ENCODE results near the gene PRKCH.
"Not testable (repeated sequence)": the region's sequence is repeated elsewhere in the genome, so short reads cannot be mapped to it uniquely, and the experiment has no call there.

Gene PRKCH

DNA sequence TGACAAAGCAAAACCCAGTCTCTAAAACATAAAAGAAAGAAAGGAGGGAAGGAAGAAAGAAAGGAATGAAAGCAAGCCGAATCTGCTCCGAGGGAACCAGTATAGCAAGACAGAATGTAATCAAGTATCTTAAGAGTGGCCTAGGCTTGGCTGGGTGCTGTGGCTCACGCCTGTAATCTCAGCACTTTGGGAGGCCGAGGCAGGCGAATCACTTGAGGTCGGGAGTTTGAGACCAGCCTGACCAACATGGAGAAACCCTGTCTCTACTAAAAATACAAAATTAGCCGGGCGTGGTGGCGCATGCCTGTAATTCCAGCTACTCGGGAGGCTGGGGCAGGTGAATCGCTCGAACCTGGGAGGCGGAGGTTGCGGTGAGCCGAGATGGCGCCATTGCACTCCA lies 1.2 kb upstream of the PRKCH start:
- ATAC-seq (replicated peaks); H3K4me3 Mint-ChIP-seq; H3K9me3 Mint-ChIP-seq; DNase-seq; H3K27me3 Mint-ChIP-seq; H3K27ac Mint-ChIP-seq: not testable (repeated sequence)
- H3K36me3 Mint-ChIP-seq (ENCODE audit: insufficient read depth): peaks cover 33% of the 10 kb centered on the region
- H3K4me1 Mint-ChIP-seq (ENCODE audit: low read depth in 2 of 2): peaks cover 8 to 10% of the 10 kb centered on the region in 2 donors

DNA sequence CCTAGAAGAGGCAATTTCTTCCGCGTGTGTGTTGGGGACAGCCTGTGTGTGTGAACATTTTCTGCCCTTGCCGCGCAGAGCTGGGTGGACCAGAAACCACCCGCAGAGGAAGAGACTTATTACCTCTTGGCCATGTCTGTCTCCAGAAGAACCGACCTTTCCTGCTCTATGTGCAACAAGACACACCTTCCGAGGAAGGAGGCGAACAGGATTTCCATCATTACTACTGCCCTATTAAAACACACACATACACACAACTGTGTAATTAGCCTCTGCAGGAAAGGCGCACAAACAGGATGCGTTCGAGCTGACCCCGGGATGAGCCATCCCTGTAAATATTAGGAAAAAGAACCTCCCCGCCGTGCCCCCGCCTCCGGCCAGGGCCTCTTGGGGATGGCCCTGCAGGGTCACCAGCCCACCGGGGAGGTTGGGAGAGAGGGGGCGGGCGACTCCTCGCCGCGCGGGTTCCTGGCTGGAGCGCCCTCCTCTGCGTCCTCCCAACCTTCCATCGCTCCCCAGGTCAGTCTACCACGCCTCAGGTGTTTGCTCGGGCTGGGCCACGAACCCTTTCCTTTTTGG lies 484 bp upstream of the PRKCH start:
- H3K4me3 Mint-ChIP-seq: no peak overlapping the region
- peaks cover 14 to 15% of the 10 kb centered on the region in 2 donors for H3K4me1 Mint-ChIP-seq (ENCODE audit: low read depth in 2 of 2)
- H3K27ac Mint-ChIP-seq: peak overlapping the region; percentile 93 to 95
- H3K36me3 Mint-ChIP-seq (ENCODE audit: insufficient read depth): peaks cover 39% of the 10 kb centered on the region
- no peak for ATAC-seq (replicated peaks)
- H3K27me3 Mint-ChIP-seq: no peaks in the 10 kb centered on the region
- no peak for DNase-seq
- no peaks in the 10 kb centered on the region for H3K9me3 Mint-ChIP-seq

DNA sequence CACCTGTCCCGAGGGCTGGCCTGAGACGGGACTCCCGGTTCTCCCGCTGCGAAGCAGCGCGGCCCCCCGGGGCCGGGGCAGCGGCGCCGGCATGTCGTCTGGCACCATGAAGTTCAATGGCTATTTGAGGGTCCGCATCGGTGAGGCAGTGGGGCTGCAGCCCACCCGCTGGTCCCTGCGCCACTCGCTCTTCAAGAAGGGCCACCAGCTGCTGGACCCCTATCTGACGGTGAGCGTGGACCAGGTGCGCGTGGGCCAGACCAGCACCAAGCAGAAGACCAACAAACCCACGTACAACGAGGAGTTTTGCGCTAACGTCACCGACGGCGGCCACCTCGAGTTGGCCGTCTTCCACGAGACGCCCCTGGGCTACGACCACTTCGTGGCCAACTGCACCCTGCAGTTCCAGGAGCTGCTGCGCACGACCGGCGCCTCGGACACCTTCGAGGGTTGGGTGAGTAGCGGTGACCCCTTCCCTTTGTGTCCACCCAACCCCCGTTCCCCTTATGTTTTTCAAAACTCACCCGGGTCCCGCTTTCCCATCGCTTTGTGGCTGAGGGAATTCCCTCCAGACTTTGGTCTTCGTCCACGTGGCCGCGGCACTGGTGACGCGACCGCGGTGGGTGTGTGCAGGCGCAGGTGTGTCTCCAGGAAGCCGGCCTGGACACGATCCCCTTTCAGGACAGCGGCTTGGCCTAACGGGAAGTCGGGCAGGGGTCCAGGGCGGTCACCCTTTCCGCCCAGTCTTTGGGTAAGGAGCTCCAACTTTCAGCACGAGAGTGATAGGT lies 826 bp downstream of the PRKCH start:
- H3K36me3 Mint-ChIP-seq (ENCODE audit: insufficient read depth): peaks cover 39% of the 10 kb centered on the region
- no peaks in the 10 kb centered on the region for H3K9me3 Mint-ChIP-seq
- DNase-seq (no peak), ATAC-seq (replicated peaks) (peak; percentile 16)
- H3K4me1 Mint-ChIP-seq (ENCODE audit: low read depth in 2 of 2): peaks cover 23 to 24% of the 10 kb centered on the region in 2 donors
- peak overlapping the region; percentile 93 to 95 for H3K27ac Mint-ChIP-seq
- no peak overlapping the region for H3K4me3 Mint-ChIP-seq
- H3K27me3 Mint-ChIP-seq: no peaks in the 10 kb centered on the region

DNA sequence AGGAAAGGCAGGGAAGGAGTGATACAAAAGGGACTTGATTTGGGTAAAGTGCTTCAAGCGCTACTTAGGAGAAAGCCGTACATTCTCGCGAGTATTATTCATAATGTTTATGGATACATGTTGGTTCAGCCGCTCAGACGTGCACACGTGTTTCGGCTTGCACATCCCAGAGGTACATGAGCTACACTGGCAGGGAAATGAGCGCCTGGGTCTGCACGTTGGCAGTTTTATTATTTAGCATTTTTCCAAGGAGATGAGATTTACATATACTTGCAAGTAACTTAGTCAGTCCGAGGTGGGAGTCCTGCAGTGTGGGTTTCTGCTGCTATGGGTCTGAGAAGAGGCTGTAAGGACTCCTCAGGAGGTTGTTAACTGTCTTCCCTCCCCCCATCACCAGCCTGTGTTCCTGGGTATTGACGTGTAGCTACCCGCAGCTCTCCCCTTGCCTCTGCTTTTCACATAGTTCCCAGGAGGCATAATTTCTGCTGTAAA lies 1.5 kb downstream of the PRKCH start:
- no peak for DNase-seq
- no peaks in the 10 kb centered on the region for H3K27me3 Mint-ChIP-seq
- peaks cover 27 to 31% of the 10 kb centered on the region in 2 donors for H3K4me1 Mint-ChIP-seq (ENCODE audit: low read depth in 2 of 2)
- peak; percentile 36 for ATAC-seq (replicated peaks)
- H3K4me3 Mint-ChIP-seq: no peak overlapping the region
- H3K9me3 Mint-ChIP-seq: no peaks in the 10 kb centered on the region
- H3K36me3 Mint-ChIP-seq (ENCODE audit: insufficient read depth): peaks cover 39% of the 10 kb centered on the region
- H3K27ac Mint-ChIP-seq: peak overlapping the region; percentile 93 to 95

DNA sequence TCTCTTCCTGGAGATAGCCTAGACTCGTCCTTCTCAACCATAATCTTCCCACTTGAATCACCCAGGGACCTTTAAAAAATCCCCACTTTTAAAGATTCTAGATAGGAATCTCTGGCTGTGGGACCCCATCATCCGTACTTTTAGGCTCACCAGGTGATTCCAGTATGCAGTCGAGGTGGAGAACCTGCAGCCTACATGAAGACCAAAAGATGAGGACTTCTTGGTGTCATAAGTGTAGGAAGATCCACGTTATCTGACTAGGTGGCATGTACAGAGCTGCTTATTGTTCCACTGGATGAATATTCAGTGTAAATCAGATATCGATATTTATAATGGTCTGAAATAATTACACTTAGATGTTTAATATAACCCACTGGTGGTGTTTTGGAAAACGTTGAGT lies 2.6 kb downstream of the PRKCH start:
- Mint-ChIP-seq H3K9me3 (no peaks in the 10 kb centered on the region), H3K4me1 (ENCODE audit: low read depth in 2 of 2) (peaks cover 32 to 40% of the 10 kb centered on the region in 2 donors), H3K27ac (peak overlapping the region; percentile 93 to 95), H3K27me3 (no peaks in the 10 kb centered on the region), H3K4me3 (no peak overlapping the region), H3K36me3 (ENCODE audit: insufficient read depth) (peaks cover 50% of the 10 kb centered on the region)
- no peak for ATAC-seq (replicated peaks)
- DNase-seq: no peak

DNA sequence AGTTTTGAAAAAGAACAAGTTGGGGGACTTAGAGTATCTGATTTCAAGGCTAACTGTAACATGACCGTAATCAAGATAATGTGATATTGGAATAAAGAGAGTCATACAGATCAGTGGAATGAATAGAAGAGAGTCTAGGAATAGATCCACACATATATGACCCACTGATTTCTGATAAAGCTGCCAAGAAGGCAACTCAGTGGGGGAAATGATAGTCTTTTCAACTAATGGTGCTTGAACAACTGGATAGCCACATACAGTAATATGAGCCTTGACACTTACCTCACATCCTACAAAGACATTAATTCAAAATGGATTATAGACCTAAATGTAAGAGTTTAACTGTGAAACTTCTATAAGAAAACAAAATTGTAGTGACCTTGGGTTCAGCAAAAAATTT lies 3.8 kb downstream of the PRKCH start:
- DNase-seq: no peak
- Mint-ChIP-seq H3K27ac (peak overlapping the region; percentile 93 to 95), H3K27me3 (no peaks in the 10 kb centered on the region), H3K4me1 (ENCODE audit: low read depth in 2 of 2) (peaks cover 42 to 51% of the 10 kb centered on the region in 2 donors), H3K9me3 (no peaks in the 10 kb centered on the region), H3K4me3 (no peak overlapping the region), H3K36me3 (ENCODE audit: insufficient read depth) (peaks cover 62% of the 10 kb centered on the region)
- ATAC-seq (replicated peaks): no peak

DNA sequence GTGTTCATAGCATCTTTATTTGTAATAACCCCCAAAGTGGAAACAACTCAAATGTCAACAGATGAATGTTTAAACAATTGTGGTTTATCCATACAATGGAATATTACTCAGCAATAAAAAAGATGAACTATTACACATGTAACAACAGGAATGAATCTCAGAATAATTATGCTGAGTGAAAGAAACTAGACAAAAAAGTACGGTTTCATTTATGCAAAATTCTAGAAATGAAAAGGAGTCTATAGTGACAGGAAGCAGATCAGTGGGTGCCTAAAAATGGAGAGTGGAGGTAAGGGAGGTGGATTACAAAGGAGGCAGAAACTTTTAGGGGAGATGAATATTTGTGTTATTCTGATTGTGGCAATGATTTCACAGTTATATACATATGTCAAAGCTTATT lies 4.8 kb downstream of the PRKCH start:
- peaks cover 47 to 57% of the 10 kb centered on the region in 2 donors for H3K4me1 Mint-ChIP-seq (ENCODE audit: low read depth in 2 of 2)
- ATAC-seq (replicated peaks) (no peak), DNase-seq (no peak)
- H3K27ac Mint-ChIP-seq: peak overlapping the region; percentile 93
- peaks cover 62% of the 10 kb centered on the region for H3K36me3 Mint-ChIP-seq (ENCODE audit: insufficient read depth)
- H3K4me3 Mint-ChIP-seq: no peak overlapping the region
- H3K27me3 Mint-ChIP-seq: no peaks in the 10 kb centered on the region
- H3K9me3 Mint-ChIP-seq: no peaks in the 10 kb centered on the region

DNA sequence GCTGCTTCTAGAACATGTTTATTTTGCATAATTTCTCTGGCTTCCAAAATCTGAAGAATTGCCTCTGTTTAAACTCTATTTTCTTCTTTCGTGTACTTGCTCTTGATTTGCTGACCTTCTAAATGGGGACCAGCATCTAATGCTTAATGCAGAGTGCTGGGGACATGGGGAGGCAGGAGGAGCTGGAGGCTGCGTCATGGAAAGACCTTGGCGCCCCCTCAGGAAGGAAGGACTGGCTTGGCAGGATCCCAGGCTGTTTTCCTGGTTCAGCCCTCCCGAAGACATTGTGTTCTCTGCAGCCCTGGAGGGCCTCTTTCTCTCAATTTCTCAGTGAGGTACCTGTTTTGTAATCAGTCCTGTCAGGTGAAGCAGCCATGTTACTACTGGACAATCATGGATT lies 5.5 kb downstream of the PRKCH start:
- H3K4me1 Mint-ChIP-seq (ENCODE audit: low read depth in 2 of 2): peaks cover 49 to 59% of the 10 kb centered on the region in 2 donors
- H3K36me3 Mint-ChIP-seq (ENCODE audit: insufficient read depth): peaks cover 62% of the 10 kb centered on the region

DNA sequence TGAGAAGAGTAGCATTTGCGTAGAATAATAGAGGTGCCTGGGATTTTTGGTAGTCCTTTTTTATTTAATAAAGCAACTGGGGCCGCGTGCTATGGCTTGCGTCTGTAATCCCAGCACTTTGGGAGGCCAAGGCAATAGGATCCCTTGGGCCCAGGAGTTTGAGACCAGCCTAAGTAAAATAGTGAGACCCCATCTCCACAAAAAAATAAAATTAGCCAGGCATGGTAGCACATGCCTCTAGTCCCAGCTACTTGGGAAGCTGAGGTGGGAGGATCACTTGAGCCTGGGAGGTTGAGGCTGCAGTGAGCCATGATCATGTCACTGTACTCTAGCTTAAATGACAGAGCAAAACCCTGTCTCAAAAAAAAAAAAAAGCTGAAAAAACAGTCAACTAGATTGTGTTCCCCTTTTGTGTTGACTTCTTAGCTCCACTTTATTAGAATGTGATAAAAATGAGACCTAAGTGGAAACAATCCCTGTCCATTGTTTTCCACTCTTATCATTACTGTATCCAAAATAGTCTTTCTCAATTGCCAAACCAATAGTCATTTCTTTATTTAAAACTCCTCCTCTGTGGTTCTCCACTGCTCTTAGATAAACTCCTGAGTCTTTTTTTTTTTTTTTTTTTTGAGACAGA lies 7.4 kb downstream of the PRKCH start:
- no peaks in the 10 kb centered on the region for H3K9me3 Mint-ChIP-seq
- peaks cover 61 to 76% of the 10 kb centered on the region in 2 donors for H3K4me1 Mint-ChIP-seq (ENCODE audit: low read depth in 2 of 2)
- no peak overlapping the region for H3K4me3 Mint-ChIP-seq
- peaks cover 47% of the 10 kb centered on the region for H3K36me3 Mint-ChIP-seq (ENCODE audit: insufficient read depth)
- DNase-seq: no peak
- no peak for ATAC-seq (replicated peaks)
- peak overlapping the region; percentile 93 for H3K27ac Mint-ChIP-seq
- H3K27me3 Mint-ChIP-seq: no peaks in the 10 kb centered on the region

More for the DNA sequence above, 5.5 kb downstream of the PRKCH start:
- DNase-seq (no peak), ATAC-seq (replicated peaks) (no peak)
- Mint-ChIP-seq H3K27ac (peak overlapping the region; percentile 93), H3K27me3 (no peaks in the 10 kb centered on the region), H3K9me3 (no peaks in the 10 kb centered on the region), H3K4me3 (no peak overlapping the region)

DNA sequence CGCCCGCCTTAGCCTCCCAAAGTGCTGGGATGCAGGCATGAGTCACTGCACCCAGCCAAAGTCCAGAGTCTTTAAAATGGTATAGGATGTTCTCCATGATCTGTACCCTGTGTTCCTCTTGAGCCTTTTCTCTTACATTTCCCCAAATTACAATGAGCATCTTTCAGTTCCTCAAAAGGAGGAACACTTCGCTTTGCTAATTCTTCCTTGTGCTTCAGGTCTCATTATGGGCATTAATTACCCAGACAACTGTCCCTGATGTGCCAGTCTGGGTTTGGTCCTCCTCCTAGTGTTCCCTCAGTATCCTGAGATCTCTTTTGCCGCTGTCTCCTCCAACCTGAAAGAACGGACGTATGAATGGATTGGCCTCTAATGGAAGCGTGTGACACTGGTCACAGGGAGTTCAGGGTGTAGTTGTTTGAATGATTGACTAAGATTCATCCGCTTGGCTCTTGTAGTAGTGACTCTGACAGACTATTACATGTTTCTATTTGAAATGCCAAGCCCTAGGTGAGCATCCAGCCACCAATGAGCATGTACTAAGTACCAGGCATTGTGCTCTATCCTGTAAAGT lies 8.2 kb downstream of the PRKCH start:
- Mint-ChIP-seq H3K4me1 (ENCODE audit: low read depth in 2 of 2) (peaks cover 65 to 80% of the 10 kb centered on the region in 2 donors), H3K27me3 (no peaks in the 10 kb centered on the region), H3K9me3 (no peaks in the 10 kb centered on the region), H3K36me3 (ENCODE audit: insufficient read depth) (peaks cover 49% of the 10 kb centered on the region), H3K27ac (peak overlapping the region; percentile 93), H3K4me3 (no peak overlapping the region)
- DNase-seq (no peak), ATAC-seq (replicated peaks) (no peak)

DNA sequence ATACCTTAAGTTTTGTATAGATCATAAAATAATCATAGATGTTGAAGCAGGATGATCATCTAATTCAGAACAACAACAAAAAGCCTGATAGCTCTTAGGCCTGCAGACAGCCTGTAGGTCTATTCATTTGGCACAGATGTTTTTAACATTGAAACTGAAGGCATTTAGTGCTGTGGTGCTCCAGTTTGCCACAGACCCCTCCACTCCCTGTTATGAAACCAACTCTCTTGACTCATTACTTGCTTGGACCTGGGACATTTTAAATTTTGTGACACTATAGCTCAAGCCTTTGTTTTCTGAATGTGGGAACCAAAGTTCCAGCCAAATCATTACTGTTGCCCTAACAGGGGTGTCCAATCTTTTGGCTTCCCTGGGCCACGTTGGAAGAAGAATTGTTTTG lies 9.1 kb downstream of the PRKCH start:
- H3K4me1 Mint-ChIP-seq (ENCODE audit: low read depth in 2 of 2): peaks cover 63 to 80% of the 10 kb centered on the region in 2 donors
- no peaks in the 10 kb centered on the region for H3K27me3 Mint-ChIP-seq
- DNase-seq (no peak), ATAC-seq (replicated peaks) (peak; percentile 31)
- peak overlapping the region; percentile 93 for H3K27ac Mint-ChIP-seq
- no peak overlapping the region for H3K4me3 Mint-ChIP-seq
- peaks cover 50% of the 10 kb centered on the region for H3K36me3 Mint-ChIP-seq (ENCODE audit: insufficient read depth)
- H3K9me3 Mint-ChIP-seq: no peaks in the 10 kb centered on the region

DNA sequence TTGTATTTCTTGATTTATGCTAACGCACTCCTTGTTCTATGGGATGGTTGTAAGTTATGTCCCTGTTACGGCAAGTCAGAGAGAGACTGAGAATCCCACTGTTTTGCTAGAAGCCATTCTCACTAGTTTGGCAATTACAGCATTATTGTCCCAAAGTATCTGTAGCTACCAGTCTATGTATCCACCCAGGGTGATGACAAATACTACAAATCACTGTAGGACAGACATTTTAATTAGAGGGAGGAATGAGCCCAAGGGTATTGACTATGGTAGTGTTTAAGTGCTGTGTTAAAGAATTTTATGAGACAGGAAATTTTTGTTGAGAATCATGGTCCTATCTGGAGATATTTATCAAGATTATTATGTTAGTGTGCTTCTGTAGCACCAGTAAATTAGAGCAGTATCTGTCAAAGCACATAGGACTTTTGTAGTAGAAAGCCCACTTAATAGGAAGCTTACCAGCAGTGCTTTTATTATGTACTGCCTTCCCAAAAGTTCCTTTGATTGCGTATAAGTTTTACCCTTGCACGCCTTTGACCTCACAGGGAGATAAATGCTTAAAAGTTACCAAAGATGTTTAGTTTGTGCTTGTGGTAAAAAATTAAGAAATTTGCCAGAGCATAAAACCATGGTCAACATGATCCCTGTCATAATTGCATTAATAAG lies 10.7 kb downstream of the PRKCH start:
- H3K9me3 Mint-ChIP-seq: no peaks in the 10 kb centered on the region
- peaks cover 63% of the 10 kb centered on the region for H3K36me3 Mint-ChIP-seq (ENCODE audit: insufficient read depth)
- H3K27ac Mint-ChIP-seq: peak overlapping the region; percentile 94 to 95
- ATAC-seq (replicated peaks): no peak
- no peaks in the 10 kb centered on the region for H3K27me3 Mint-ChIP-seq
- peak overlapping the region; percentile 81 for H3K4me3 Mint-ChIP-seq
- peaks cover 65 to 80% of the 10 kb centered on the region in 2 donors for H3K4me1 Mint-ChIP-seq (ENCODE audit: low read depth in 2 of 2)
- no peak for DNase-seq

DNA sequence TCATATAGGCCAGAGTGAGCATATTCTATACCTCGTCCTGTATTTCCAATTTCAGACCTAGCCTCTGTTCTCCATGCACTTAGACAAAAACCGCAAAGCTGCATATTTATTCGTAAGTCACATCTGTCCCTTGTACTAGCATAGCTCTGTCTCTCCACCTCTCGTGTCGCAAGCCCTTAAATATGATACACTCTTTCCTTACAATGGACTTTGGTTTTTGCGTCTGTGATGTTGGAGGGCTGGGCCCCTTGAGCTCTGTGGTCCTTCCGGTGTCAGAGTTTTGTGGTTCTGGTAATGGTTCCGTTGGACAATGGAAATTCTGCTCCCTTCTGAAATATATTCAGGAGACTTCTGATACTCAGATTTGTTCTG lies 11.3 kb downstream of the PRKCH start:
- no peak for DNase-seq
- peaks cover 64 to 78% of the 10 kb centered on the region in 2 donors for H3K4me1 Mint-ChIP-seq (ENCODE audit: low read depth in 2 of 2)
- ATAC-seq (replicated peaks): peak; percentile 7
- peak overlapping the region; percentile 81 for H3K4me3 Mint-ChIP-seq
- peak overlapping the region; percentile 94 to 95 for H3K27ac Mint-ChIP-seq
- H3K36me3 Mint-ChIP-seq (ENCODE audit: insufficient read depth): peaks cover 68% of the 10 kb centered on the region
- H3K9me3 Mint-ChIP-seq: no peaks in the 10 kb centered on the region
- no peaks in the 10 kb centered on the region for H3K27me3 Mint-ChIP-seq

Data from effector memory CD8-positive, alpha-beta T cell (primary cell).